Fibroblast of lung (primary cell): Measurements from ENCODE around the gene TPD52L3. TPM values are rescaled to one million over a fixed set of nuclear protein-coding genes. Genes with fewer than 3 reads are reported as not detected.

Experiments
- DNase-seq, 2 donors: peaks; one replicate each; pipeline versions ENCODE4 v3.0.0 to v3.0.0-alpha.2; 2010; ENCODE audit warnings: low read depth in 2 of 2
- H2AFZ ChIP-seq: 2 replicates; pipeline ENCODE4 v1.5.1; 2012; ENCODE audit warnings: low read length, control low read depth, inconsistent platforms
- H3K27ac ChIP-seq: 2 replicates; pipeline ENCODE4 v1.5.1; 2011; ENCODE audit warnings: low read length, control low read depth; ENCODE audit not compliant: insufficient read depth
- H3K27me3 ChIP-seq: 2 replicates; pipeline ENCODE4 v1.5.1; 2011; ENCODE audit warnings: mild to moderate bottlenecking, low read length; ENCODE audit not compliant: control insufficient read depth, insufficient read depth
- H3K36me3 ChIP-seq: 2 replicates; pipeline ENCODE4 v1.5.1; 2011; ENCODE audit warnings: low read length; ENCODE audit not compliant: control insufficient read depth, insufficient read depth
- H3K4me1 ChIP-seq: 2 replicates; pipeline ENCODE4 v1.5.1; 2011; ENCODE audit warnings: low read length; ENCODE audit not compliant: control insufficient read depth, insufficient read depth; ENCODE audit errors: extremely low read depth
- H3K4me2 ChIP-seq: 2 replicates; pipeline ENCODE4 v1.5.1; 2011; ENCODE audit warnings: low read length, control low read depth; ENCODE audit not compliant: insufficient read depth; ENCODE audit errors: extremely low read depth
- H3K4me3 ChIP-seq, 4 experiments: fragments of 200-600 bp in 1 of 4; sonication (generic) in 1 of 4; replicated peaks in 1 of 4; 2 replicates each; pipeline ENCODE4 v1.5.1; 2011 to 2016; ENCODE audit warnings: low read length in 4 of 4, low read depth in 3 of 4, mild to moderate bottlenecking in 3 of 4, control low read depth in 2 of 4, inconsistent platforms in 1 of 4, mixed read lengths in 1 of 4; ENCODE audit not compliant: insufficient read depth in 1 of 4; ENCODE audit errors: control extremely low read depth in 1 of 4
- H3K79me2 ChIP-seq: 2 replicates; pipeline ENCODE4 v1.5.1; 2012; ENCODE audit warnings: mild to moderate bottlenecking, low read length, inconsistent platforms; ENCODE audit not compliant: control insufficient read depth, insufficient read depth
- H3K9ac ChIP-seq: 2 replicates; pipeline ENCODE4 v1.5.1; 2011; ENCODE audit warnings: mild to moderate bottlenecking, low read length, control low read depth; ENCODE audit not compliant: insufficient read depth
- H3K9me3 ChIP-seq: 2 replicates; pipeline ENCODE4 v1.5.1; 2012; ENCODE audit warnings: low read depth, low read length; ENCODE audit not compliant: control insufficient read depth, insufficient read depth
- H4K20me1 ChIP-seq: 2 replicates; pipeline ENCODE4 v1.5.1; 2011; ENCODE audit warnings: low read length; ENCODE audit not compliant: control insufficient read depth, insufficient read depth; ENCODE audit errors: extremely low read depth
- CTCF ChIP-seq, 2 donors: IDR thresholded peaks in 1 of 2; conservative IDR thresholded peaks in 1 of 2; 1 replicate in 1 of 2; 2 replicates in 1 of 2; pipeline ENCODE4 v1.5.1; 2011 to 2012; ENCODE audit warnings: low read length in 2 of 2, control low read depth in 1 of 2, inconsistent platforms in 1 of 2, low read depth in 1 of 2, mild to moderate bottlenecking in 1 of 2
- EZH2 ChIP-seq: IDR thresholded peaks from 2 replicates; pipeline ENCODE4 v1.5.1; 2012; ENCODE audit warnings: low read length, control low read depth, mild to moderate bottlenecking; ENCODE audit errors: missing control alignments
- polyA plus RNA-seq, 2 donors: library from polyadenylated mRNA; depleted of rRNA in 1 of 2; stranded (reverse) in 1 of 2; unstranded in 1 of 2; fragments of >200 nt; gene quantifications; 2 replicates each; pipeline ENCODE4 v1.2.1, GENCODE V29; 2011 to 2012; ENCODE audit warnings: missing spikeins in 1 of 2
- total RNA-seq: library from RNA; depleted of rRNA; stranded (reverse); fragments of >200 nt; gene quantifications from 2 replicates; pipeline ENCODE4 v1.2.1, GENCODE V29; 2014

The TPD52L3 gene
- total and polyA plus RNA-seq, 2 donors (not counting 1 experiment from before 2014, with no cell fraction given) = not detected

- Histone ChIP-seq H3K9ac (no peak overlapping the region), H3K4me2 (no peak overlapping the region), H4K20me1 (no peaks in the 10 kb centered on the region), H3K27me3 (no peaks in the 10 kb centered on the region), H3K4me1 (no peaks in the 10 kb centered on the region), H3K4me3 (no peak overlapping the region), H3K36me3 (no peaks in the 10 kb centered on the region), H3K27ac (no peak overlapping the region), H3K79me2 (no peaks in the 10 kb centered on the region), H2AFZ (no peak overlapping the region), H3K9me3 (no peaks in the 10 kb centered on the region)
- DNase-seq = no peak
- no peak for TF ChIP-seq EZH2
- TF ChIP-seq CTCF (conservative IDR thresholded peaks at IDR 0.05 in 1 of 2, IDR thresholded peaks at IDR 0.05 in 1 of 2; ENCODE audit: low read depth in 1 of 2, low read length in 2 of 2) = no peak
Observed at GRCh38 chr9:6304232-6304631, 23.9 kb upstream of the TPD52L3 start.

GRCh38 chr9:6305954-6306563 lies 22.1 kb upstream of the TPD52L3 start:
- H4K20me1 ChIP-seq = no peaks in the 10 kb centered on the region
- H3K27ac ChIP-seq = no peak overlapping the region
- H3K9me3 ChIP-seq = no peaks in the 10 kb centered on the region
- H3K36me3 ChIP-seq = no peaks in the 10 kb centered on the region
- H3K27me3 ChIP-seq = no peaks in the 10 kb centered on the region
- H2AFZ ChIP-seq = no peak overlapping the region
- peak; percentile 29 to 65 for DNase-seq
- H3K79me2 ChIP-seq = no peaks in the 10 kb centered on the region
- H3K4me1 ChIP-seq = no peaks in the 10 kb centered on the region
- H3K4me2 ChIP-seq = no peak overlapping the region
- peak; percentile 44 to 45 for TF ChIP-seq CTCF (conservative IDR thresholded peaks at IDR 0.05 in 1 of 2, IDR thresholded peaks at IDR 0.05 in 1 of 2; ENCODE audit: low read depth in 1 of 2, low read length in 2 of 2)
- TF ChIP-seq EZH2 = no peak
- H3K4me3 ChIP-seq = no peak overlapping the region
- no peak overlapping the region for H3K9ac ChIP-seq

GRCh38 chr9:6307551-6308096 lies 20.6 kb upstream of the TPD52L3 start:
- TF ChIP-seq EZH2 (no peak), CTCF (conservative IDR thresholded peaks at IDR 0.05 in 1 of 2, IDR thresholded peaks at IDR 0.05 in 1 of 2; ENCODE audit: low read depth in 1 of 2, low read length in 2 of 2) (no peak)
- Histone ChIP-seq H3K27ac (no peak overlapping the region), H4K20me1 (no peaks in the 10 kb centered on the region), H3K27me3 (no peaks in the 10 kb centered on the region), H3K36me3 (no peaks in the 10 kb centered on the region), H3K9me3 (no peaks in the 10 kb centered on the region), H2AFZ (no peak overlapping the region), H3K79me2 (no peaks in the 10 kb centered on the region), H3K9ac (no peak overlapping the region), H3K4me1 (no peaks in the 10 kb centered on the region), H3K4me2 (no peak overlapping the region), H3K4me3 (no peak overlapping the region)
- DNase-seq = no peak
